Colonic mucosa (tissue), 4 donors: ENCODE data around the gene SFTA2. TPM values are rescaled to one million over a fixed set of nuclear protein-coding genes. Genes with fewer than 3 reads are reported as not detected.

Experiments
- DNase-seq: peaks from one replicate; pipeline ENCODE4 v3.0.0-alpha.2; 2020
- H3K27ac ChIP-seq: fragments of 200-600 bp; one replicate; pipeline ENCODE4 v1.8.0; 2021
- H3K27me3 ChIP-seq: fragments of 200-600 bp; one replicate; pipeline ENCODE4 v1.8.0; 2021
- H3K36me3 ChIP-seq: fragments of 200-600 bp; one replicate; pipeline ENCODE4 v1.8.0; 2021
- H3K4me1 ChIP-seq: fragments of 200-600 bp; one replicate; pipeline ENCODE4 v1.8.0; 2021; ENCODE audit warnings: mild to moderate bottlenecking
- H3K4me3 ChIP-seq: fragments of 200-600 bp; one replicate; pipeline ENCODE4 v1.8.0; 2021
- H3K9ac ChIP-seq, 2 donors: one replicate each; pipeline ENCODE4 v1.7.0; 2013; ENCODE audit warnings: control low read depth in 2 of 2, low read depth in 2 of 2, low read length in 2 of 2
- H3K9me3 ChIP-seq: fragments of 200-600 bp; one replicate; pipeline ENCODE4 v1.8.0; 2021
- CTCF ChIP-seq: fragments of 200-600 bp; IDR thresholded peaks from one replicate; pipeline ENCODE4 v1.8.0; 2022; ENCODE audit warnings: antibody characterized with exemption, mild to moderate bottlenecking
- intact Hi-C: fragments of 100-400 bp; cut with DNase I; formaldehyde crosslinking; loops from one replicate; pipeline ENCODE4 v1.14.1; 2022
- total RNA-seq, 2 donors: library from RNA; stranded (reverse); fragmentation: NEBNext Ultra II Directional in 1 of 2; extraction: Animal tissue kit (Norgen Biotek cat#: 25700) in 1 of 2; gene quantifications; one replicate each; pipeline ENCODE4 v1.2.1, GENCODE V29; 2021
- donor health status: healthy.
- donor health status: DM: no; HTN: no; CAD: no.
- donor health status: DM: no; HTN: no; CAD: no.

Gene SFTA2
- total RNA-seq, 2 donors from 2014 or later, result 1.3 TPM; not detected in 1

GRCh38 chr6:30942338-30943060, 10.5 kb upstream of the SFTA2 start:
- H3K9ac ChIP-seq, result no peak overlapping the region
- no peak overlapping the region for H3K4me3 ChIP-seq
- intact Hi-C loops, result no loop called here
- no peak for TF ChIP-seq CTCF
- H3K27me3 ChIP-seq, result no peaks in the 10 kb centered on the region
- H3K4me1 ChIP-seq, result no peaks in the 10 kb centered on the region
- DNase-seq, result peak; percentile 79
- H3K36me3 ChIP-seq, result no peaks in the 10 kb centered on the region
- H3K9me3 ChIP-seq, result no peaks in the 10 kb centered on the region
- H3K27ac ChIP-seq, result no peak overlapping the region

GRCh38 chr6:30940361-30940986, 8.5 kb upstream of the SFTA2 start, which contains the start of gene MUCL3:
TSS of gene MUCL3 (plus strand) at chr6:30940973. CDS start at chr6:30941000, 27 bp downstream.
- no peak within 1 kb of the TSS for H3K9ac ChIP-seq
- no peak within 1 kb of the TSS for H3K27ac ChIP-seq
- H3K9me3 ChIP-seq, result no peaks in the 10 kb centered on the region
- DNase-seq, result peak; percentile 25
- H3K4me3 ChIP-seq, result no peak within 1 kb of the TSS
- intact Hi-C loops, result no loop called here
- no peaks in the 10 kb centered on the region for H3K4me1 ChIP-seq
- no peak for TF ChIP-seq CTCF
- no peaks in the 10 kb centered on the region for H3K27me3 ChIP-seq
- H3K36me3 ChIP-seq, result no peaks in the 10 kb centered on the region

GRCh38 chr6:30939473-30939872, 7.5 kb upstream of the SFTA2 start:
- Histone ChIP-seq H3K4me1 (no peaks in the 10 kb centered on the region), H3K36me3 (no peaks in the 10 kb centered on the region), H3K4me3 (no peak overlapping the region), H3K27ac (no peak overlapping the region), H3K27me3 (no peaks in the 10 kb centered on the region), H3K9ac (no peak overlapping the region), H3K9me3 (no peaks in the 10 kb centered on the region)
- intact Hi-C loops, result no loop called here
- no peak for DNase-seq
- no peak for TF ChIP-seq CTCF

GRCh38 chr6:30938730-30939129, 6.8 kb upstream of the SFTA2 start:
- no peaks in the 10 kb centered on the region for H3K27me3 ChIP-seq
- no peaks in the 10 kb centered on the region for H3K9me3 ChIP-seq
- TF ChIP-seq CTCF, result no peak
- H3K27ac ChIP-seq, result no peak overlapping the region
- intact Hi-C loops, result no loop called here
- H3K36me3 ChIP-seq, result no peaks in the 10 kb centered on the region
- H3K4me1 ChIP-seq, result no peaks in the 10 kb centered on the region
- H3K9ac ChIP-seq, result no peak overlapping the region
- no peak for DNase-seq
- no peak overlapping the region for H3K4me3 ChIP-seq

- DNase-seq, result no peak
- no peaks in the 10 kb centered on the region for H3K27me3 ChIP-seq
- no peaks in the 10 kb centered on the region for H3K9me3 ChIP-seq
- no peak for TF ChIP-seq CTCF
- H3K4me1 ChIP-seq, result no peaks in the 10 kb centered on the region
- no peak overlapping the region for H3K4me3 ChIP-seq
- H3K27ac ChIP-seq, result no peak overlapping the region
- H3K36me3 ChIP-seq, result no peaks in the 10 kb centered on the region
- no peak overlapping the region for H3K9ac ChIP-seq
- intact Hi-C loops, result no loop called here
Measured at GRCh38 chr6:30937265-30937664, 5.3 kb upstream of the SFTA2 start.
